SIG-M5 treated with dmso at 0.1 percent for 504 hours (cell line): Measurements from ENCODE around the gene PRUNE2.

Experiments
- DNase-seq: peaks from one replicate; lab custom pipeline; 2025; ENCODE audit not compliant: unreplicated experiment; lab: John Stamatoyannopoulos, UW

PRUNE2 gene

DNA sequence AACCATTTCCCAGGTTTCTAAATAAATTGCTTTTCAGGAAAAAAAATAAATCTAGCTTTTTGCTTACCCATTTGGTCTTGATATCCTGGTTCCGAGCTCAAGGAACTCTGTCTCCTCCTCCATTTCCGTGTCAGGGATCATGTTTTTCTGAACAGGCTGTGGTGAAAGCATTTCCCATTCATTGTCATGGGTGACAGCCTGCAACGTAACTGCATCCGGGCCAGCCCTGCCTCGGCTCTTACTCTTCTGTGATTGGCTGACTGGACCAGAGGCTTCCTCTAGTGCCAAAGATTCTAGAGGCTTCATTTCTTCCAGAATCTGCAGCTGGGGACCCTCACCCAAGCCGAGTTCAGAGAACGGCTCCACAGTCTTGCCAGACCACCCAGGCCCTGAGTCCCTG lies 202.6 kb downstream of the PRUNE2 start:
- DNase-seq, result no peak

GRCh38 chr9:76701441-76702039 lies 204.4 kb downstream of the PRUNE2 start:
- DNase-seq, result no peak

GRCh38 chr9:76700916-76701315 lies 205.0 kb downstream of the PRUNE2 start:
- DNase-seq, result no peak

- no peak for DNase-seq
These were observed 205.9 kb downstream of the PRUNE2 start for GRCh38 chr9:76699971-76700370.

- no peak for DNase-seq
These were observed 208.4 kb downstream of the PRUNE2 start for GRCh38 chr9:76697554-76697953.

- no peak for DNase-seq
These were observed 208.8 kb downstream of the PRUNE2 start for GRCh38 chr9:76697081-76697480.

GRCh38 chr9:76693912-76694311 lies 212.0 kb downstream of the PRUNE2 start:
- DNase-seq, result no peak

DNA sequence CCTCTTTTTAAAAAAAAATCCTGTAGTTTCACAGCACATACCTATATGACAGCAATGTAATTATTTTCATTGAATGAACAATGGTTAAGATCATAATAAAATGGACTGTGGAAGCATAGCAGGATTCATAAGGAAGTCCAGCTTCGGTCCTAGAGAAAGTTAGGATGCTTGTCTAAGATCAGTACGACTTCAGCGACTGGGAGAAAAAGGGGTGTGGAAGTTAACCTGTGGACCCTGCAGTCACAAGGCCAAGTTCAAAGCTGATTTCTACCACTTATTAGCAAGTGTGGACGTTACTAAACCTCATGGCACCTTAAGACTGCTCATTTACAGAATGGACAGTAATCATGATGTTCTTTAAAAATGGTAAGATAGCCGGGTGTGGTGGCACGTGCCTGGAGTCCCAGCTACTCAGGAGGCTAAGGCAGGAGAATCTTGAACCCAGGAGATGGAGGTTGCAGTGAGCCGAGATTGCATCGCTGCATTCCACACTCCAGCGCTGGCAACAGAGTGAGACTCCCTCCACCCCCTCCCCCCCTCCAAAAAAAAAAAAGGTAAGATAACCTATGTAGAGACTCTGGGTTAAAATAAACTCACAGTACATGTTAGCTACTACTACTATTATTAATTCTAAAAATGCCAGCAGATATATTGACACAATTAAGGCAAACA lies 213.3 kb downstream of the PRUNE2 start:
- no peak for DNase-seq

GRCh38 chr9:76691517-76692313 lies 214.2 kb downstream of the PRUNE2 start:
- no peak for DNase-seq

DNA sequence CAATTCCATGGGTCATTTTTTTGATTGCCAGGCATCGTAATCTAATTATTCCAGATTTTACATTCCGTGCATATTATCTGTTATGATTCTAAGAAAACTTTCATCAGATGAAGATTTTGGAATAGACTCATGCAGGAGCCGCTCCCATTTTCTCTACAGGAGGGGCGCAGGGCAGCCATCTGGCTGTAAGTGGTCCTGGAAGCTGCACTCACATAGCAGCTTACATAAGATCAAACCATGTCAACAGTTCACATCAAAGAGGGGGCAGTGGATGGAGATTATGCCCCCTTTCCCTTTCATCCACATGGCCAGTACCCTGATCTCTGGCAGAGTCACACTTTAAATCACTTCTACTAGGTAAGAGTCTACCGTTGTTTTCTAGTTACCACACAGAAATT lies 214.9 kb downstream of the PRUNE2 start:
- no peak for DNase-seq

GRCh38 chr9:76690246-76690972 lies 215.5 kb downstream of the PRUNE2 start:
- no peak for DNase-seq

GRCh38 chr9:76688471-76689238 lies 217.3 kb downstream of the PRUNE2 start:
- DNase-seq, result no peak

- no peak for DNase-seq
These were observed 218.0 kb downstream of the PRUNE2 start for GRCh38 chr9:76687861-76688391.

DNA sequence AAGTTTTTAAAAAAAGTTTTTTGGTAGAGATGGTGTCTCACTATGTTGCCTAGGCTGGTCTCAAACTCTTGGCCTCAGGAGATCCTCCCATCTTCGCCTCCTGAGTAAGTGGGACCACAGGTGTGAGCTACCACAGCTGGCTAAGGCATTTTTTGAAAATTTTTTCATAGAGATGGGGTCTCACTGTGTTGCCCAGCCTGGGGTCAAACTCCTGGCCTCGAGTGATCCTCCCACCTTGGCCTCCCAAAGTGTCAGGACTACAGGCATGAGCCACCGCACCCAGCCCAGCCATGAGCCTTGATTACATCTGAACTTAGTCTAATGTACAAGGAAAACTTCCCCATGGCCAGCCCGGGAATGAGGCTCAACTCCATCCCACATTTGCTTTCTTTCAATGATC lies 219.2 kb downstream of the PRUNE2 start:
- no peak for DNase-seq

- no peak for DNase-seq
These were observed 221.7 kb downstream of the PRUNE2 start for GRCh38 chr9:76684213-76684612.

- DNase-seq, result no peak
These were observed 224.4 kb downstream of the PRUNE2 start for GRCh38 chr9:76681556-76681955.

DNA sequence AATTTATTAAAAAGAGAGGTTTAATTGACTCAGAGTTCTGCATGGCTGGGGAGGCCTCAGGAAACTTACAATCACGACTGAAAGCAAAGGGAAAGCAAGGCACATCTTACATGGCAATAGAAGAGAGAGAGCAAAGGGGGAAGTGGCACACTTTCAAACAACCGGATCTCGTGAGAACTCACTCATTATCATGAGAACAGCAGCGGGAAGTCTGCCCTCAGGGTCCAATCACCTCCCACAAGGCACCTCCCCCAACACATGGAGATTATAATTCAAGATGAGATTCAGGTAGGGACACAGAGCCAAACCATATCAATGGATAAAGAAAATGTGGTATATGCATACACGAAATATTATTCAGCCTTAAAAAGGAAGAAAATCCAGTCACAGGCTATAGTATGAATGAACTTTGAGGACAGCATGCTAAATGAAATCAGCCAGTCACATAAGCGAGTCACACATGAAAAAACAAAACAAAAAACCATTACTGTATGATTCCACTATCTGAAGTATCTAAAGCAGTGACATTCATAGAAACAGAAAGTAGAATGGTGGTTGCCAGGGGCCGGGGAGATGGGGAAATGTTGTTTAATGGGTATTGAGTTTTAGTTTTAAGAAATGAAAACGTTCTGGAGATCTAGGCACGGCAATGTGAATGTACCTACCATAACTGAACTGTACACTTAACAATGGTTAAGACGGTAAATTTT lies 225.0 kb downstream of the PRUNE2 start:
- no peak for DNase-seq

GRCh38 chr9:76677481-76678055 lies 228.3 kb downstream of the PRUNE2 start:
- DNase-seq, result no peak

DNA sequence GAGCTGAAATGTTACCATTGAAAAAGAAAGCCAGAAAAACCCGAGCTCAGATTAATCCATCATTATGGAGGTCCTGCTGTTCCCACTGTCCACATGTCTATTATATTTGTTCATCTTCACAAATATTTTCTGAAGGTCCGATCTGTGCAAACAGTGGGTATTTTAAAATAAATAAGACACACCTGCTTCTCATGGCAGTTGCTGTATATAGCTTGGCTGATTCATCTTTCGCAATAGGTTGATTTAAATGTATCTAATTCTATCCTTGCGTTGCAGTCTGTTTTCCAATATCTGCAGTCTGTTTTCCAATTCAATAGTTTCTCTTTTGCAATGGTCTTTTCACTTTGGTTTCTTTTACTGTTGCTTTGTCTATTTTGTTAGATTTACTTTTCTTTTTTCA lies 229.1 kb downstream of the PRUNE2 start:
- DNase-seq, result no peak
